WTC11 (cell line): ENCODE results near the gene ETV6. TPM values are rescaled to one million over a fixed set of nuclear protein-coding genes. Genes with fewer than 3 reads are reported as not detected.

Experiments
- ATAC-seq: fragments of 200-7000 bp; cut with Tn5 transposase; 2 replicates; pipeline ENCODE4 v1.10.0; 2021; ENCODE audit warnings: mild to moderate bottlenecking, moderate library complexity
- CTCF ChIA-PET: fragments of 300-600 bp; sonication (Branson Sonifier 250); formaldehyde crosslinking; loops from one replicate; lab custom pipeline; 2021; ENCODE audit warnings: antibody characterized with exemption; lab: Charles Lee
- POLR2A ChIA-PET: fragments of 350-600 bp; sonication (Branson Sonifier 250); formaldehyde crosslinking; loops from one replicate; lab custom pipeline; 2021; ENCODE audit warnings: antibody characterized with exemption; lab: Charles Lee
- DNase-seq: peaks from one replicate; pipeline ENCODE4 v3.0.0; 2021; ENCODE audit warnings: low spot score
- H3K27ac Mint-ChIP-seq: 2 replicates; pipeline ENCODE4 v1.8.0; 2021; ENCODE audit warnings: mixed read lengths
- H3K27me3 Mint-ChIP-seq: 2 replicates; pipeline ENCODE4 v1.8.0; 2021; ENCODE audit warnings: low read depth, mild to moderate bottlenecking, moderate library complexity, mixed read lengths
- H3K36me3 Mint-ChIP-seq: 2 replicates; pipeline ENCODE4 v1.8.0; 2021; ENCODE audit warnings: mixed read lengths
- H3K4me1 Mint-ChIP-seq: 2 replicates; pipeline ENCODE4 v1.8.0; 2022; ENCODE audit warnings: mixed read lengths
- H3K4me3 Mint-ChIP-seq: 2 replicates; pipeline ENCODE4 v1.8.0; 2021; ENCODE audit warnings: mild to moderate bottlenecking, moderate library complexity, mixed read lengths
- H3K9me3 Mint-ChIP-seq: 2 replicates; pipeline ENCODE4 v1.8.0; 2021; ENCODE audit warnings: mixed read lengths
- ATF1 ChIP-seq: sonication (generic); formaldehyde crosslinking; IDR thresholded peaks from 2 replicates; pipeline ENCODE4 v1.8.1; 2023; ENCODE audit warnings: mild to moderate bottlenecking, moderate library complexity, missing genetic modification reagents
- ATF2 ChIP-seq: sonication (generic); formaldehyde crosslinking; IDR thresholded peaks from 2 replicates; pipeline ENCODE4 v1.8.1; 2022; ENCODE audit warnings: low read depth, missing genetic modification reagents, borderline replicate concordance
- CDX4 ChIP-seq: fragments of 250-450 bp; sonication (Bioruptor Pico); IDR thresholded peaks from 2 replicates; pipeline ENCODE4 v1.9.0; 2021; ENCODE audit warnings: moderate library complexity, mild to moderate bottlenecking, inconsistent platforms, borderline replicate concordance
- FOXP1 ChIP-seq: sonication (generic); formaldehyde crosslinking; IDR thresholded peaks from 2 replicates; pipeline ENCODE4 v1.8.0; 2022; ENCODE audit warnings: missing genetic modification reagents, mild to moderate bottlenecking, moderate library complexity, borderline replicate concordance
- GRHL2 ChIP-seq: fragments of 250-450 bp; sonication (Bioruptor Pico); IDR thresholded peaks from 2 replicates; pipeline ENCODE4 v1.8.0; 2022; ENCODE audit warnings: mild to moderate bottlenecking, moderate library complexity; ENCODE audit not compliant: insufficient replicate concordance, severe bottlenecking
- HMGXB4 ChIP-seq: sonication (generic); formaldehyde crosslinking; IDR thresholded peaks from 2 replicates; pipeline ENCODE4 v1.8.1; 2023; ENCODE audit warnings: mild to moderate bottlenecking, moderate library complexity, missing genetic modification reagents
- IRF1 ChIP-seq: sonication (generic); formaldehyde crosslinking; IDR thresholded peaks from 2 replicates; pipeline ENCODE4 v1.8.0; 2023; ENCODE audit warnings: missing genetic modification reagents
- JAZF1 ChIP-seq: fragments of 250-450 bp; sonication (Bioruptor Pico); IDR thresholded peaks from 2 replicates; pipeline ENCODE4 v1.9.0; 2021; ENCODE audit warnings: moderate library complexity, mild to moderate bottlenecking, inconsistent platforms
- MXD4 ChIP-seq: fragments of 250-450 bp; sonication (Bioruptor Pico); IDR thresholded peaks from 2 replicates; pipeline ENCODE4 v1.8.0; 2021; ENCODE audit warnings: mild to moderate bottlenecking, moderate library complexity, borderline replicate concordance
- RELA ChIP-seq: sonication (generic); formaldehyde crosslinking; IDR thresholded peaks from 2 replicates; pipeline ENCODE4 v1.8.1; 2022; ENCODE audit warnings: missing genetic modification reagents, mild to moderate bottlenecking, borderline replicate concordance
- STAT6 ChIP-seq: sonication (generic); formaldehyde crosslinking; conservative IDR thresholded peaks from 2 replicates; pipeline ENCODE4 v1.8.1; 2023; ENCODE audit warnings: mild to moderate bottlenecking, low read depth, missing genetic modification reagents, moderate library complexity
- TEAD1 ChIP-seq: sonication (generic); formaldehyde crosslinking; IDR thresholded peaks from 2 replicates; pipeline ENCODE4 v1.8.0; 2022; ENCODE audit warnings: mild to moderate bottlenecking, missing genetic modification reagents
- TEAD4 ChIP-seq: sonication (generic); formaldehyde crosslinking; IDR thresholded peaks from 2 replicates; pipeline ENCODE4 v1.8.0; 2022; ENCODE audit warnings: mild to moderate bottlenecking, missing genetic modification reagents
- ZBTB21 ChIP-seq: sonication (generic); formaldehyde crosslinking; IDR thresholded peaks from 2 replicates; pipeline ENCODE4 v1.8.1; 2023; ENCODE audit warnings: mild to moderate bottlenecking, missing genetic modification reagents, borderline replicate concordance
- ZNF121 ChIP-seq: sonication (generic); formaldehyde crosslinking; IDR thresholded peaks from 2 replicates; pipeline ENCODE4 v1.8.0; 2023; ENCODE audit warnings: missing genetic modification reagents
- ZNF138 ChIP-seq: sonication (generic); formaldehyde crosslinking; conservative IDR thresholded peaks from 2 replicates; pipeline ENCODE4 v1.8.1; 2022; ENCODE audit warnings: mild to moderate bottlenecking, moderate library complexity, missing genetic modification reagents
- ZNF317 ChIP-seq: sonication (generic); formaldehyde crosslinking; IDR thresholded peaks from 2 replicates; pipeline ENCODE4 v1.8.1; 2023; ENCODE audit warnings: low read depth, mild to moderate bottlenecking, moderate library complexity, missing genetic modification reagents, borderline replicate concordance
- ZNF425 ChIP-seq: fragments of 250-450 bp; sonication (Bioruptor Pico); conservative IDR thresholded peaks from 2 replicates; pipeline ENCODE4 v1.9.0; 2021; ENCODE audit warnings: mild to moderate bottlenecking
- ZNF671 ChIP-seq: fragments of 250-450 bp; sonication (Bioruptor Pico); IDR thresholded peaks from 2 replicates; pipeline ENCODE4 v1.8.0; 2021; ENCODE audit warnings: mild to moderate bottlenecking
- total RNA-seq: library from RNA; stranded (reverse); gene quantifications from 3 replicates; pipeline ENCODE4 v1.2.3, GENCODE V29; 2021

ETV6 gene
- total RNA-seq, 1 experiment from 2014 or later = 23.5 TPM

GRCh38 chr12:11849757-11850504, 200.5 kb downstream of the ETV6 start:
- ATAC-seq = no peak
- CTCF ChIA-PET = no interaction called here
- POLR2A ChIA-PET = no interaction called here
- TF ChIP-seq ZNF138 (CRISPR knock-in tag) = no peak
- no peak for TF ChIP-seq ATF1 (CRISPR knock-in tag)
- no peak for TF ChIP-seq FOXP1 (CRISPR knock-in tag)
- no peak for TF ChIP-seq RELA (CRISPR knock-in tag)
- no peak for TF ChIP-seq ZNF317 (CRISPR knock-in tag)
- TF ChIP-seq JAZF1 (CRISPR knock-in tag) = no peak
- TF ChIP-seq ATF2 = no peak
- TF ChIP-seq TEAD4 (CRISPR knock-in tag) = no peak
- TF ChIP-seq ZBTB21 (CRISPR knock-in tag) = no peak
- no peak overlapping the region for H3K27ac Mint-ChIP-seq
- no peak overlapping the region for H3K4me3 Mint-ChIP-seq
- DNase-seq = no peak
- H3K36me3 Mint-ChIP-seq = peaks cover 18% of the 10 kb centered on the region
- peaks cover 47% of the 10 kb centered on the region for H3K4me1 Mint-ChIP-seq
- no peaks in the 10 kb centered on the region for H3K27me3 Mint-ChIP-seq
- H3K9me3 Mint-ChIP-seq = peaks cover 7% of the 10 kb centered on the region; the same call in 1 of the 2 replicates

- Mint-ChIP-seq H3K4me3 (no peak overlapping the region), H3K27ac (peak overlapping the region; percentile 51), H3K9me3 (no peaks in the 10 kb centered on the region), H3K4me1 (peaks cover 63% of the 10 kb centered on the region), H3K27me3 (no peaks in the 10 kb centered on the region), H3K36me3 (peaks cover 10% of the 10 kb centered on the region)
- ChIA-PET CTCF (no interaction called here), POLR2A (no interaction called here)
- DNase-seq (no peak), ATAC-seq (no peak)
- TF ChIP-seq STAT6 (CRISPR knock-in tag) (no peak), IRF1 (CRISPR knock-in tag) (no peak), TEAD1 (no peak), GRHL2 (CRISPR knock-in tag) (no peak)
These were observed 203.7 kb downstream of the ETV6 start for GRCh38 chr12:11853126-11853525.

GRCh38 chr12:11854011-11854499, 204.6 kb downstream of the ETV6 start:
- Mint-ChIP-seq H3K4me1 (peaks cover 70% of the 10 kb centered on the region), H3K27ac (peak overlapping the region; percentile 50; the same call in 1 of the 2 replicates), H3K9me3 (no peaks in the 10 kb centered on the region), H3K27me3 (no peaks in the 10 kb centered on the region), H3K4me3 (no peak overlapping the region), H3K36me3 (peaks cover 12% of the 10 kb centered on the region)
- ATAC-seq = no peak
- ChIA-PET POLR2A (no interaction called here), CTCF (no interaction called here)
- DNase-seq = no peak
- TF ChIP-seq ATF2 (no peak), ZNF671 (CRISPR knock-in tag) (no peak), ZNF425 (CRISPR knock-in tag) (no peak), MXD4 (CRISPR knock-in tag) (no peak), ZNF121 (no peak), CDX4 (no peak), HMGXB4 (CRISPR knock-in tag) (no peak)
